H9 (cell line): ENCODE results near the gene RBFOX2. TPM values are rescaled to one million over a fixed set of nuclear protein-coding genes. Genes with fewer than 3 reads are reported as not detected.

Experiments used
- DNase-seq: peaks from one replicate; pipeline ENCODE4 v3.0.0-alpha.2; 2017
- H2AFZ ChIP-seq: one replicate; pipeline ENCODE4 v1.6.1; 2013; ENCODE audit warnings: mild to moderate bottlenecking, low read length, control low read depth, moderate library complexity
- H2AK5ac ChIP-seq: 2 replicates; pipeline ENCODE4 v1.6.1; 2013; ENCODE audit warnings: low read length, control low read depth, mixed read lengths; ENCODE audit not compliant: insufficient read length
- H2BK120ac ChIP-seq: one replicate; pipeline ENCODE4 v1.6.1; 2013; ENCODE audit warnings: low read depth, mild to moderate bottlenecking, low read length, control low read depth, inconsistent platforms; ENCODE audit not compliant: poor library complexity, severe bottlenecking
- H2BK12ac ChIP-seq: 2 replicates; pipeline ENCODE4 v1.6.1; 2013; ENCODE audit warnings: low read length, control low read depth, mixed read lengths, low read depth; ENCODE audit not compliant: insufficient read length
- H2BK15ac ChIP-seq: 2 replicates; pipeline ENCODE4 v1.6.1; 2013; ENCODE audit warnings: low read depth, low read length, control low read depth
- H2BK20ac ChIP-seq: one replicate; pipeline ENCODE4 v1.6.1; 2013; ENCODE audit warnings: low read depth, mild to moderate bottlenecking, low read length, control low read depth, inconsistent platforms; ENCODE audit not compliant: poor library complexity, severe bottlenecking
- H2BK5ac ChIP-seq: 2 replicates; pipeline ENCODE4 v1.6.1; 2013; ENCODE audit warnings: low read length, control low read depth, mixed read lengths; ENCODE audit not compliant: insufficient read length
- H3K14ac ChIP-seq: 2 replicates; pipeline ENCODE4 v1.6.1; 2013; ENCODE audit warnings: low read length, control low read depth; ENCODE audit not compliant: insufficient read depth
- H3K18ac ChIP-seq: 2 replicates; pipeline ENCODE4 v1.6.1; 2013; ENCODE audit warnings: low read depth, mild to moderate bottlenecking, mixed read lengths, low read length, control low read depth; ENCODE audit not compliant: insufficient read length
- H3K23ac ChIP-seq: 2 replicates; pipeline ENCODE4 v1.6.1; 2013; ENCODE audit warnings: low read length, control low read depth, mixed read lengths, low read depth; ENCODE audit not compliant: insufficient read length
- H3K23me2 ChIP-seq: 2 replicates; pipeline ENCODE4 v1.6.1; 2013; ENCODE audit warnings: low read depth, mild to moderate bottlenecking, mixed read lengths, low read length, control low read depth; ENCODE audit not compliant: insufficient read length, poor library complexity, severe bottlenecking
- H3K27ac ChIP-seq: 2 replicates; pipeline ENCODE4 v1.5.1; 2013; ENCODE audit warnings: low read length, control low read depth, mixed read lengths, low read depth; ENCODE audit not compliant: insufficient read length
- H3K27me3 ChIP-seq: 2 replicates; pipeline ENCODE4 v1.6.1; 2013; ENCODE audit warnings: low read length, control low read depth, inconsistent platforms; ENCODE audit not compliant: insufficient read depth
- H3K4ac ChIP-seq: 2 replicates; pipeline ENCODE4 v1.6.1; 2013; ENCODE audit warnings: low read depth, mild to moderate bottlenecking, control low read depth, inconsistent platforms, low read length, moderate library complexity
- H3K4me1 ChIP-seq: 2 replicates; pipeline ENCODE4 v1.6.1; 2013; ENCODE audit warnings: low read length, control low read depth, inconsistent platforms; ENCODE audit not compliant: insufficient read depth
- H3K4me2 ChIP-seq: 2 replicates; pipeline ENCODE4 v1.6.1; 2013; ENCODE audit warnings: low read length, control low read depth, mixed read lengths; ENCODE audit not compliant: insufficient read length, insufficient read depth
- H3K56ac ChIP-seq: 2 replicates; pipeline ENCODE4 v1.6.1; 2013; ENCODE audit warnings: low read depth, mild to moderate bottlenecking, mixed read lengths, low read length, control low read depth; ENCODE audit not compliant: insufficient read length
- H3K79me1 ChIP-seq: 2 replicates; pipeline ENCODE4 v1.6.1; 2013; ENCODE audit warnings: low read depth, mild to moderate bottlenecking, moderate library complexity, low read length, control low read depth, inconsistent platforms; ENCODE audit not compliant: insufficient read depth, poor library complexity, severe bottlenecking
- H3K79me2 ChIP-seq: 2 replicates; pipeline ENCODE4 v1.6.1; 2013; ENCODE audit warnings: low read length, control low read depth, inconsistent platforms; ENCODE audit not compliant: insufficient read depth
- H3K9ac ChIP-seq: 2 replicates; pipeline ENCODE4 v1.6.1; 2013; ENCODE audit warnings: low read length, control low read depth, mixed read lengths; ENCODE audit not compliant: insufficient read length; ENCODE audit errors: extremely low read depth
- H3K9me3 ChIP-seq: one replicate; pipeline ENCODE4 v1.6.1; 2013; ENCODE audit warnings: low read depth, low read length, inconsistent platforms; ENCODE audit not compliant: control insufficient read depth
- H3T11ph ChIP-seq: one replicate; pipeline ENCODE4 v1.6.1; 2013; ENCODE audit warnings: mild to moderate bottlenecking, low read length, control low read depth, inconsistent platforms
- H4K20me1 ChIP-seq: one replicate; pipeline ENCODE4 v1.6.1; 2013; ENCODE audit not compliant: control insufficient read depth, insufficient read length, insufficient read depth
- H4K5ac ChIP-seq: 2 replicates; pipeline ENCODE4 v1.6.1; 2013; ENCODE audit warnings: low read depth, mild to moderate bottlenecking, mixed read lengths, low read length, control low read depth; ENCODE audit not compliant: insufficient read length
- H4K8ac ChIP-seq: replicated peaks from 2 replicates; pipeline ENCODE4 v1.6.1; 2013; ENCODE audit warnings: low read length, control low read depth, mixed read lengths, low read depth; ENCODE audit not compliant: insufficient read length
- H4K91ac ChIP-seq: 2 replicates; pipeline ENCODE4 v1.6.1; 2013; ENCODE audit warnings: low read depth, mild to moderate bottlenecking, moderate library complexity, mixed read lengths, low read length, control low read depth; ENCODE audit not compliant: insufficient read length
- H3K27ac Mint-ChIP-seq, 3 experiments: 2 replicates in 2 of 3; 3 replicates in 1 of 3; pipeline ENCODE4 v1.8.0; 2020 to 2021; ENCODE audit warnings: mixed read lengths in 3 of 3, mild to moderate bottlenecking in 1 of 3, moderate library complexity in 1 of 3
- H3K27me3 Mint-ChIP-seq: 2 replicates; pipeline ENCODE4 v1.8.0; 2021; ENCODE audit warnings: low read depth, mild to moderate bottlenecking, moderate library complexity, mixed read lengths
- H3K36me3 Mint-ChIP-seq, 3 experiments: 2 replicates in 2 of 3; 3 replicates in 1 of 3; pipeline ENCODE4 v1.8.0; 2020 to 2021; ENCODE audit warnings: low read depth in 3 of 3, mixed read lengths in 3 of 3; ENCODE audit not compliant: insufficient read depth in 1 of 3
- H3K4me1 Mint-ChIP-seq, 2 experiments: 2 replicates each; pipeline ENCODE4 v1.8.0; 2020; ENCODE audit warnings: mixed read lengths in 2 of 2
- H3K4me3 Mint-ChIP-seq, 2 experiments: 2 replicates in 1 of 2; 3 replicates in 1 of 2; pipeline ENCODE4 v1.8.0; 2020 to 2021; ENCODE audit warnings: mild to moderate bottlenecking in 2 of 2, mixed read lengths in 2 of 2, moderate library complexity in 1 of 2
- H3K9me3 Mint-ChIP-seq, 2 experiments: 2 replicates in 1 of 2; 3 replicates in 1 of 2; pipeline ENCODE4 v1.8.0; 2020; ENCODE audit warnings: mild to moderate bottlenecking in 2 of 2, mixed read lengths in 2 of 2, moderate library complexity in 1 of 2
- CTCF ChIP-seq: fragments of 200-600 bp; sonication (generic); conservative IDR thresholded peaks from 3 replicates; pipeline ENCODE4 v1.8.0; 2021; ENCODE audit warnings: antibody characterized with exemption, mild to moderate bottlenecking
- WGBS: extraction: QIAGEN DNeasy Blood & Tissue Kit; methylation state at CpG from one replicate; pipeline ENCODE4 v1.1.7; 2013; ENCODE audit warnings: missing lambda C conversion rate, low lambda C conversion rate, mixed read lengths; ENCODE audit not compliant: insufficient read length; ENCODE audit errors: extremely low coverage; 5-methylcytosine and 5-hydroxymethylcytosine counted together
- total RNA-seq: library from RNA; stranded (reverse); gene quantifications from 2 replicates; pipeline ENCODE4 v1.2.1, GENCODE V29; 2021

Gene RBFOX2
- total RNA-seq, 1 experiment from 2014 or later: 84.7 TPM

GRCh38 chr22:35783943-35784614 lies 244.5 kb downstream of the RBFOX2 start:
- no peak overlapping the region for H3K4me3 Mint-ChIP-seq
- H3K9me3 Mint-ChIP-seq: no peaks in the 10 kb centered on the region
- peaks cover 7 to 26% (median 14%) of the 10 kb centered on the region in 3 experiments; a peak in 5 of 7 replicates for H3K36me3 Mint-ChIP-seq
- Histone ChIP-seq H3K4ac (no peak overlapping the region), H3K56ac (no peak overlapping the region), H2BK15ac (no peak overlapping the region), H3K18ac (no peak overlapping the region), H3K79me1 (no peaks in the 10 kb centered on the region), H2AFZ (no peak overlapping the region), H3K27me3 (no peaks in the 10 kb centered on the region), H2BK120ac (no peak overlapping the region), H4K20me1 (no peaks in the 10 kb centered on the region), H2BK12ac (no peak overlapping the region), H3K9ac (no peak overlapping the region), H4K8ac (no peak overlapping the region), H3K14ac (no peak overlapping the region), H3T11ph (no peak overlapping the region), H3K23ac (no peak overlapping the region), H4K5ac (no peak overlapping the region), H3K23me2 (no peaks in the 10 kb centered on the region), H2BK5ac (no peak overlapping the region), H3K27ac (no peak overlapping the region), H2BK20ac (no peak overlapping the region), H3K9me3 (no peaks in the 10 kb centered on the region), H4K91ac (no peak overlapping the region), H3K4me2 (no peak overlapping the region), H3K79me2 (no peaks in the 10 kb centered on the region), H3K4me1 (no peaks in the 10 kb centered on the region; the same call in 1 of the 2 replicates), H2AK5ac (no peak overlapping the region)
- H3K4me1 Mint-ChIP-seq: peaks cover 8 to 12% of the 10 kb centered on the region in 2 experiments
- H3K27ac Mint-ChIP-seq: peak overlapping the region in 2 of 3 experiments; percentile 12 to 40; a peak in 1 of 7 replicates
- no peak for DNase-seq
- no peaks in the 10 kb centered on the region for H3K27me3 Mint-ChIP-seq
- no peak for TF ChIP-seq CTCF
- WGBS: no CpG with 5 or more reads among the region's 11 CpGs
